ENCODE results near the gene DNMT1.
A peak's percentile ranks its signal among the peaks of the same experiment; 100 is the strongest.
"Not testable (repeated sequence)": the region's sequence is repeated elsewhere in the genome, so short reads cannot be mapped to it uniquely, and the experiment has no call there.

DNMT1 gene

GRCh38 chr19:10194500-10195198 is at the start of gene DNMT1:
TSS of gene DNMT1 (minus strand) at chr19:10194953. CDS start at chr19:10194899, 54 bp downstream.
- DNase-seq = peak; percentile 97

- no peak for DNase-seq
These were observed 48.9 kb upstream of the DNMT1 start for GRCh38 chr19:10243606-10244005.

GRCh38 chr19:10241826-10242449 is 47.2 kb upstream of the DNMT1 start:
- not testable (repeated sequence) for DNase-seq

- peak; percentile 93 for DNase-seq
These were observed 43.5 kb upstream of the DNMT1 start for GRCh38 chr19:10238172-10238783.

GRCh38 chr19:10237702-10238101 is 42.9 kb upstream of the DNMT1 start:
- no peak for DNase-seq

GRCh38 chr19:10235409-10235808 is 40.7 kb upstream of the DNMT1 start:
- not testable (repeated sequence) for DNase-seq

- no peak for DNase-seq
These were observed 40.2 kb upstream of the DNMT1 start for GRCh38 chr19:10235003-10235402.

GRCh38 chr19:10233946-10234345 is 39.2 kb upstream of the DNMT1 start:
- no peak for DNase-seq

- no peak for DNase-seq
These were observed 37.0 kb upstream of the DNMT1 start for GRCh38 chr19:10231612-10232228.

GRCh38 chr19:10230861-10231611 is 36.3 kb upstream of the DNMT1 start, which contains the start of gene S1PR2:
TSS of gene S1PR2 (minus strand) at chr19:10231331. CDS start at chr19:10224905, 6,426 bp downstream.
- DNase-seq = peak; percentile 91

- peak; percentile 76 for DNase-seq
These were observed 35.6 kb upstream of the DNMT1 start for GRCh38 chr19:10230173-10230860.

GRCh38 chr19:10228920-10229319 is 34.2 kb upstream of the DNMT1 start:
- peak; percentile 47 for DNase-seq

- DNase-seq = no peak
These were observed 33.6 kb upstream of the DNMT1 start for GRCh38 chr19:10228393-10228792.

GRCh38 chr19:10227026-10227971 is 32.5 kb upstream of the DNMT1 start:
- peak; percentile 65 for DNase-seq

- DNase-seq = peak; percentile 94
These were observed 31.7 kb upstream of the DNMT1 start for GRCh38 chr19:10226376-10227025.

- DNase-seq = no peak
These were observed 31.2 kb upstream of the DNMT1 start for GRCh38 chr19:10226021-10226375.

GRCh38 chr19:10224337-10224736 is 29.6 kb upstream of the DNMT1 start:
- DNase-seq = no peak

- DNase-seq = no peak
These were observed 28.9 kb upstream of the DNMT1 start for GRCh38 chr19:10223488-10224213.

GRCh38 chr19:10222201-10222890 is 27.6 kb upstream of the DNMT1 start:
- DNase-seq = no peak

All from femur (tissue), 1 donor.